HG03354 (cell line): ENCODE measurements around the gene ZNG1C.
"Not testable (repeated sequence)": the region's sequence is repeated elsewhere in the genome, so short reads cannot be mapped to it uniquely, and the experiment has no call there.

Source experiments
- ATAC-seq: cut with Tn5 transposase; IDR thresholded peaks from one replicate; pipeline ENCODE4 v1.9.1; 2021; ENCODE audit warnings: mild to moderate bottlenecking; ENCODE audit not compliant: unreplicated experiment, poor library complexity, severe bottlenecking

ZNG1C gene

GRCh38 chr9:68338000-68338399, 96.2 kb downstream of the ZNG1C start:
- ATAC-seq = not testable (repeated sequence)

GRCh38 chr9:68342265-68343025, 100.7 kb downstream of the ZNG1C start:
- ATAC-seq = peak; percentile 83

GRCh38 chr9:68343242-68343641, 101.5 kb downstream of the ZNG1C start:
- not testable (repeated sequence) for ATAC-seq

- not testable (repeated sequence) for ATAC-seq
Observed at GRCh38 chr9:68343992-68344391, 102.2 kb downstream of the ZNG1C start.
